Activated CD4-positive, CD25-positive, alpha-beta regulatory T cell treated with anti-CD3 and anti-CD28 coated beads, Interleukin-2, amount 50 U/mL, for 72 hours (primary cell): ENCODE measurements around the gene COL5A2.

ENCODE experiments used
- DNase-seq: peaks from one replicate; pipeline ENCODE4 v3.0.0; 2021

Gene COL5A2

GRCh38 chr2:189146553-189146952 is 33.0 kb downstream of the COL5A2 start:
- no peak for DNase-seq

DNA sequence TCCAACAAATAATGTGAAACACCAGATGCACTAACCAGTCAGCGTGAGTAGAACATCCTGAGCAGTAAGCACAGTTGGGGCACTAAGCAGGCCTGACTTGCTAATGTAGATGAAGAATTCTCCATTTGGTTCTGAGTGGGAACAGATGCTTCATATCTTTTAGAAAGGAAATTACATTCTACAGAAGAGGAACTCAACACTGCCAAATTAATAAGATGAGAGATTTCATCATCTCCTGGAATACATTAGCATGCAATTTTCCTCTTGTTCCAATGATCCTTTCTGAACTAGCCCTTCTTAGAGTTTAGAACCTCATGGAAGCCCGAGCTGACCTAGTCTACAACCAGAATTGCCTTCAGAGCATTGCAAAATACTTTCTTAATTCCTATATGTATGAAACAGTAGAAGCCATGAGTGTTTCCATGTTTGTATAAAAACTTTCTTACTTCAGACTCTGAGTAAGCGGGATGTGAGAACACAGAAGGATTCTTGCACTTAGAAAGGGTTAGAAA is 34.8 kb downstream of the COL5A2 start:
- DNase-seq, result no peak

- DNase-seq, result no peak
These were observed 35.6 kb downstream of the COL5A2 start for GRCh38 chr2:189143925-189144324.

DNA sequence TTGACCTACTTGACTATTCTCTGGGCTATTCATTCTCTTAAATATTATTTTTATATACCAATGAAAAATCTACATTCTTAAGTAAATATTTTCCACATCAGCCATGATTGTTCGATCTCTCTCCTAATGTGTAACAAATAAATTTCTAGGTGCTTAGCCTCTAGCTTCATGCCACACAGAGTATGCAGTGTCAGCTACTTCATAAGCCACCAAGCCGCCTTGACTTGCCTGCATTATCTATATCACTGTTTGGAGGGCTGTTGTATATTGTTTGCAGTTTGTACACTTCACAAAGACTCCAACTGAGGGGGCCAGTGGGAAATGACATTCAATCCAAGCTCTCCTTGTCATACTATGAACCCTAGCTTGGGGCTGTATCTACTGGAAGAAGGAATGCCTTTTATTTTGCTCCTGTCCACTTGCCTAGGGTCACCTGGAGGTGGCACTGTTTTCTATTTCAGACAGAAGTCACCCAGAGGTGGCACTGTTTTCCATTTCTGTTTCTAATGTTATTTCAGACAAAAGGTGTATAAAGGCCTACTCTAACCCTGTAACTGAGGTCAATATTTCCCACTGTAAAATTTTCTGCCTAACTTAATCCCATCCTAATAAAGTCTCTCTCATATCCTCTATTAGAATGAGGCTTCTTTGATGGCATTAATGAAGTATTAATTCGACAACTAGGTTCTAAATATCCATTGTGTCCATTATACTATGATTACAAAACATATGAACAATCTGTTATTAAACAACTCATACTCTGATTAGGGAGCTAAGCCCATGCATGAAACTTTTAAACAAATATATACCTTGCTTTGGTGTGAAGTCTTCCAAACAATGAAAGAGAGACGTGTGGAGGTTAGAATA is 36.4 kb downstream of the COL5A2 start:
- DNase-seq, result no peak

- DNase-seq, result no peak
These were observed 40.8 kb downstream of the COL5A2 start for GRCh38 chr2:189138800-189139199.

GRCh38 chr2:189137519-189137918 is 42.0 kb downstream of the COL5A2 start:
- DNase-seq, result no peak

- no peak for DNase-seq
These were observed 45.1 kb downstream of the COL5A2 start for GRCh38 chr2:189134485-189134884.

DNA sequence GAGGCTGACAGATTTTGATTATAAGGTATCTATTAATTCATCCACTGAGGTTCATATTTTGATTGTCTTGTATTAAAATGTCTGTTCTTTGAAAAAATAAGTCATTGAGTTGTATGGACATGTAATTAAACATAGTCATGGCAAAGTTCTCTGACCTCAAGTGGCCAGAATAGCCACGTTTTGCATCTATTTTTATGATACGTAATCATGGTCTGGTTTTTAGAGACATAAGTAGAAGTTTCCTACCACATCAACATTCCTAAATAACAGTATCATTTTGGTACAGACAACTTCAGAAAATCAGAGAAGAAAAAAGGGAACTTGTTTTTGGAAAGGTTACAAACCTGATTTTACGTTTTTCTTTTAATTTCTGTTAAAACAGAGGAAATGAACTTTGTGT is 47.6 kb downstream of the COL5A2 start:
- DNase-seq, result no peak

DNA sequence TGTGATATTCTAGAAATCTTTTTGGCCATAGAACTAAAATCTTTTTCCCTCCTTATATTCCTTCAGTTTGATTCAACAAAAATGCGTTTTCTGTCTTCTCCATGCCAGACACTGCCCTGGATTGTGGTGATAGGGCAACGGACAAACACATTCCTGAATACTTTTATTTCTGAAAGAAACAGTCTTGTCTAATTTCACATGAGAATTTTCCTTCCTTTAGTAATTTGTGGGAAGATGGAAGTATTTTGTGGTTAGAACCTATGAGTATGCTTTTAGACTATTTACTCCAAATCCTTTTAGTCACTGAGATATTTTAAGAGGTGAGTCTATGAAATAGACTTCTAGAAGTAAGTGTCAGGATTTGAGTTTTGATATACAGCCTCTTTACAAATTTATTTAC is 49.6 kb downstream of the COL5A2 start:
- no peak for DNase-seq

DNA sequence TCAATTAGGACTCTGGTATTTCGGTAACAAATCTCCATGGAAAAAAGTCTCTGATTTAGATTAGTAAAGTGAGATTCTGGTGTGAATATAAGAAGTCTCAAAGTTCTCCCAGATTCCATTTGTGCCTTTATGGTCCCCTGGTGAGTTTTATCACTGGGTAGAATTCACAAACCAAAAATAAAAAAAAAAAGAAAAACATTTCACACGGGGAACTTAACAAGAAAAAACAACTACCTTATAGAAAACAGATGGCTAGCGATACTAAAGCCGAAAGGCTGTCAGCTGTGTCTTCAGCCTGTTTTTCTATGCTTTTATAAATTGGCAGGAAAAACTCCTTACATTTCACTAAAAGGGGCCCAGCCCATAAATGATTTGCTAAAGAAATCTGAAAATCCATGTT is 50.6 kb downstream of the COL5A2 start:
- no peak for DNase-seq

DNA sequence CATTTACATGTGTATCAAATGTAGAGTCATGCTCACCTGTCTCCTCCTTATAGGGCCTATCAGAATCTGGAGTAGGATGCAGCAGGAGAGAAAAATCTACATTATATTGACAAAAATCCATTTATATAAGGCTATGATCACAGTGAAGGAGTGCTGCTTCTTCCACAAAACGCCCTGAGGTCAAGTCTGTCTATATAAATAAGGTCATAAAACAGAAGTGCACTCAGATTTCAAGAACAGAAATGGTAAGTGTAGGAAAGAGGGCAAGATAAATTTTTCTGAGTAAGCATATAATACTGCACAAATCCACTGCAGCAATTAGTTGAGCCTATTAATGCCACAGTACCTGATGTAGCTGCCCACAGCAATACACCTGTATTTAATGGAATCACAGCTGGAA is 51.8 kb downstream of the COL5A2 start:
- DNase-seq, result no peak

DNA sequence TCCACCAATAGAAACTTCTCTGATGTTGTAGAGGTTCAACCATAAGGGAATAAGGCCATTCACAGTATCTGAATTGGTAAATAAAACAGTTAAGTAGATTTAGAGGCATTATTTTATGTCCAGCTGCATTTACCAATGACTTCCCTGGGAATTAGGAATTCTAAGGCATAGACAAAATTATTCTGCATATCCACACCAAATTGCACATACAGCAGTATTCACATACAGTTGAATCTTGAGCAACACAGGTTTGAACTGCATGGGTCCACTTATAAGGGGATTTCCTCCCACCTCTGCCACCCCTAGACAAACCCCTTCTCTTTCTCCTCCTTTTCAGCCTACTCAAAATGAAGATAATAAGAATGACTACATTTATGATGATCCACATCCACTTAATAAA is 54.4 kb downstream of the COL5A2 start:
- no peak for DNase-seq

GRCh38 chr2:189124175-189124574 is 55.4 kb downstream of the COL5A2 start:
- DNase-seq, result no peak

DNA sequence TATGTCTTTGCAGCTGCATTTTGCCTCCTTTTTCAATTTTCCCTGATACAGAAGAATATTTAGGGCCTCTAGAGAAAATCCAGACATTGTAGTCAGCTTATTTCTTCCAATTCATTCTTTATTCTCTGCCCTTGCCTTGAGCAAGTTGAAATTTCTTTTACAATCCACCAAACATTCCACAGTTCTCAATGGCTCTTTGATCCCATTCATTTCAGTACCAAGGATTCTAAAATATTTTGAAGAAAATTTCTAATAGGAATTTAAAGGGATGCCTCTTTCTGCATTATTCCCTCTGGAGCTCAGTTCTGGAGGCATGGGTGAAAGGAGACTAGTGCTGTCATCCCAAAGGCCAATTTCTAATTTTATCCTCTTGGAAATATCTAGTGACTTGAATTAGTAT is 61.2 kb downstream of the COL5A2 start:
- DNase-seq, result no peak

GRCh38 chr2:189116979-189117378 is 62.6 kb downstream of the COL5A2 start:
- no peak for DNase-seq

- no peak for DNase-seq
These were observed 63.5 kb downstream of the COL5A2 start for GRCh38 chr2:189116087-189116486.

DNA sequence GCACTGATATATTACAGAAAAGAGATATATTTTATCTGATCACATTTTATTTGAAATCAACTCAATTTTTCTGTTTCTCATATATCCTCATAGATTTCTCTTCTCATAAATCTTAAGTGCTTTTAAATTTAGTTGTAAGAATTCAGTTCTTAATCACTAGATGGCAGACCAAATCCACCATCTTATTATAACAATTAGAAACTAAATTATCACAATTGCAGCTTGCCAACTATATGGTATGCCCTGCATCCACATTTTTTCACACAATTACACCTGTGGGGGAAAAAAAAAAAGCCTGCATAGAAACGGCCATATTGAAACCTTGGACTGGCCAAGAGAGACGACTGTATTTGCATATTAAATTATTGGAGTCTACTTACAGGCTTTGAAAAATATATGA is 64.4 kb downstream of the COL5A2 start:
- DNase-seq, result no peak

GRCh38 chr2:189113963-189114362 is 65.6 kb downstream of the COL5A2 start:
- DNase-seq, result no peak

GRCh38 chr2:189111063-189111715 is 68.4 kb downstream of the COL5A2 start:
- no peak for DNase-seq

DNA sequence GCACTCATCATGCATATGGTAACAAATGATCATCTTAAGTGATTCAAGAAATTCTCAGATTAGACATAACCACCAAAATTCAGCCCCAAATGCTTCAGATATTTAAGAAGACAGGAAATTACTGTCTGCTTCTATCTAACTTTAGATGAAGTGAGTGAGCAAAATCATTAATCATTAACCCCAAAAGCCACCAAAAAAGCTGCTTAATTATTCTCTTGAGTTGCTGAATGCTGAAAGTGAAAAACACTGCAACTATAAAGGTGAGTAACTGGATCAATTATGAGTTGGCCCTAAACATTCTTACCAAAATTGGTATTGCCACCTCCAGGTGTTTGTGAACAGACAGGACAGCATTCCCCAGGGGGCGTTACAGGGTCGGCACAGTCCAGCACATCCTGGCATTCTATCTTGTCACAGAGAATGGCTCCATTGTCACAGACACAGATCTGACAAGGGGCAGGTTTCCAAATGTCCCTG is 69.6 kb downstream of the COL5A2 start:
- no peak for DNase-seq

DNA sequence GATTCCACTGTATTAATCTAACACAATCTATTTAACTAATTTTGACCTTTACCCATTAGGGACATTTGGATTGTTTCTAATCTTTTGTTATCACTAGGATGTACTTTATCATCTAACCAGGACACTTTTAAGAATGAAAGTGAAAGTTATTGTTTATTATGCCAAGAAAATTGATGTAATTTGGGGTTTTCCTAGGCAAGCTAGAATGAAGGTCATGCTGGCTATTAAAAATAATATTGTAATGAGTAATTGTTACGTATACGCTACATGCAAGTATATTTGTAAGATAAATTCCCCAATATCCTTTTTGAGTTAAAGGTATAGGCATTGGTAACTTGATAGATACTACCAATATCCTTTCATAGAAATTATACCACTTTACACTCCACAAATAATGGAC is 74.6 kb downstream of the COL5A2 start:
- DNase-seq, result no peak

- no peak for DNase-seq
These were observed 76.8 kb downstream of the COL5A2 start for GRCh38 chr2:189102735-189103134.

DNA sequence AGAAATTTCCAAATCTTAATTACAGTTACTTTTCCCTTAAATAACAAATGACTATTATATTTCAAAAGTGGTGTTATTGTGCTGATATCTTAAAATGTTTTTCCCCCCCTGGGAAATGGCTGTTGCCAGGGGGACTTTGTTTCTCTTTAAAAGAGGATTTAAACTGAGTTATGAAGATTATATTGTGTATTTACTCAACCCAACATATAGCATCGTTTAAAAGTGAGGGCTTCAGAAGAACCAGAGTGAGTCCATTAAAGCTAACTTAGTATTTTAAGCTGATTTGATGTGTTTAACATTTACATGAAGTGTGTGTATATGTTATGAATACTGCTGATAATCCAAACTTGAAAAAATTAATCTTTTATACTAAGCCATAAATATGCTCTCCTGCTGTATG is 81.6 kb downstream of the COL5A2 start:
- no peak for DNase-seq

DNA sequence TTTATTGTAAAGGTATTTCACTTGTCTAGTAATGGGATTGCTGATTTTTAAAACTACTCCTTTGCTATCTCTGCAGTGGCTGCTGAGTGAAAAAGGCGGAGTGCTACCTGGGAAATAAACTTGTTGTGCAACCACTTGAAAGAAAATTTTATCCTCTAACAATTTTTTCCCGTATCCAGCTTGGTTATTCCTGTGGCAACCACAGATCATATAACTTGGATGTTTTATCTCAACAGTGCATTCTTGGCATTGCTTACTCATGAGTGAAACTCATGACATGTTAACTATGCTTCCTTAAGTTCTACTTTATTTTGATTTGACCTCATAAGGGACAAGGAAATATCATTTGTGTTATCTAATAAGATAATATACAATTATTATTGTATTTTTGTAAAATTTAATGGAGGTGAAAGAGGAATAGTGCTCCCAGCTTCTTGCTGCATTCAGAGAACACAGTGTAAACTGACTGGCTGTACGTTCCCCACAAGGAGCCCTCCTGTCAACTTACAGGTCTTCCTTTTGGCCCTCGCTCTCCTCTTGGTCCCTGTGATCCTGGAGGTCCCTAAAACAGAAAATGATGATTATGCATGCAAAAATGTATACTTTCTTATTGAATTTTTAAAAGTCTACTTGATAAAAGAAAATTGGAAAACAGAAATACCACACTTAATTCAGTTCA is 82.7 kb downstream of the COL5A2 start:
- no peak for DNase-seq
